Activated CD4-positive, alpha-beta T cell treated with anti-CD3 and anti-CD28 coated beads, Interleukin-2, amount 10 ng/mL, durations not matched to agents 7 days and 5 days (primary cell): ENCODE results near the gene ZMIZ1. TPM values are rescaled to one million over a fixed set of nuclear protein-coding genes. Genes with fewer than 3 reads are reported as not detected.

ENCODE experiments used
- CTCF ChIA-PET: fragments of 350-600 bp; sonication (Branson Sonifier 250); formaldehyde crosslinking; loops from one replicate; lab custom pipeline; 2021; ENCODE audit warnings: antibody characterized with exemption; lab: Charles Lee
- POLR2A ChIA-PET: fragments of 350-600 bp; sonication (Branson Sonifier 250); formaldehyde crosslinking; loops from one replicate; lab custom pipeline; 2021; ENCODE audit warnings: antibody characterized with exemption; lab: Charles Lee
- DNase-seq: peaks from one replicate; pipeline ENCODE4 v3.0.0-alpha.2; 2020
- H3K27ac Mint-ChIP-seq: one replicate; pipeline ENCODE4 v1.8.0; 2021; ENCODE audit warnings: mild to moderate bottlenecking, moderate library complexity, mixed read lengths
- H3K27me3 Mint-ChIP-seq: one replicate; pipeline ENCODE4 v1.8.0; 2021; ENCODE audit warnings: mixed read lengths
- H3K36me3 Mint-ChIP-seq: one replicate; pipeline ENCODE4 v1.8.0; 2021; ENCODE audit warnings: low read depth, mixed read lengths
- H3K4me1 Mint-ChIP-seq: one replicate; pipeline ENCODE4 v1.8.0; 2021; ENCODE audit warnings: mixed read lengths
- H3K4me3 Mint-ChIP-seq: one replicate; pipeline ENCODE4 v1.8.0; 2021; ENCODE audit warnings: mild to moderate bottlenecking, moderate library complexity, mixed read lengths
- H3K9me3 Mint-ChIP-seq: one replicate; pipeline ENCODE4 v1.8.0; 2021; ENCODE audit warnings: mixed read lengths
- total RNA-seq, 2 experiments: library from RNA; stranded (reverse); gene quantifications; one replicate each; pipeline ENCODE4 v1.2.3, GENCODE V29; 2021

The ZMIZ1 gene
- total RNA-seq, 2 experiments from 2014 or later, result 27.8 to 31.5 TPM

- Mint-ChIP-seq H3K4me3 (no peak overlapping the region), H3K36me3 (no peaks in the 10 kb centered on the region), H3K4me1 (peaks cover 23% of the 10 kb centered on the region), H3K9me3 (no peaks in the 10 kb centered on the region), H3K27me3 (no peaks in the 10 kb centered on the region), H3K27ac (no peak overlapping the region)
- CTCF ChIA-PET, result interaction anchor here (2.2 kb wide), 1 partner anchor 10 kb away, joined by 7 read pairs; no protein-coding TSS in a partner anchor
- POLR2A ChIA-PET, result no interaction called here
- no peak for DNase-seq
Observed at GRCh38 chr10:79084972-79085597, 16.3 kb downstream of the ZMIZ1 start.

GRCh38 chr10:79086822-79087221, 18.1 kb downstream of the ZMIZ1 start:
- DNase-seq, result no peak
- H3K4me3 Mint-ChIP-seq, result no peak overlapping the region
- H3K36me3 Mint-ChIP-seq, result no peaks in the 10 kb centered on the region
- no peaks in the 10 kb centered on the region for H3K27me3 Mint-ChIP-seq
- H3K9me3 Mint-ChIP-seq, result no peaks in the 10 kb centered on the region
- peaks cover 31% of the 10 kb centered on the region for H3K4me1 Mint-ChIP-seq
- ChIA-PET CTCF (no interaction called here), POLR2A (no interaction called here)
- no peak overlapping the region for H3K27ac Mint-ChIP-seq

- no peak for DNase-seq
- Mint-ChIP-seq H3K36me3 (no peaks in the 10 kb centered on the region), H3K4me1 (peaks cover 34% of the 10 kb centered on the region), H3K4me3 (no peak overlapping the region), H3K9me3 (no peaks in the 10 kb centered on the region), H3K27me3 (no peaks in the 10 kb centered on the region), H3K27ac (no peak overlapping the region)
- ChIA-PET CTCF (interaction anchor here (0.7 kb wide), 1 partner anchor 612 kb away, joined by 3 read pairs; no protein-coding TSS in a partner anchor), POLR2A (no interaction called here)
Observed at GRCh38 chr10:79087721-79088120, 19.0 kb downstream of the ZMIZ1 start.

DNA sequence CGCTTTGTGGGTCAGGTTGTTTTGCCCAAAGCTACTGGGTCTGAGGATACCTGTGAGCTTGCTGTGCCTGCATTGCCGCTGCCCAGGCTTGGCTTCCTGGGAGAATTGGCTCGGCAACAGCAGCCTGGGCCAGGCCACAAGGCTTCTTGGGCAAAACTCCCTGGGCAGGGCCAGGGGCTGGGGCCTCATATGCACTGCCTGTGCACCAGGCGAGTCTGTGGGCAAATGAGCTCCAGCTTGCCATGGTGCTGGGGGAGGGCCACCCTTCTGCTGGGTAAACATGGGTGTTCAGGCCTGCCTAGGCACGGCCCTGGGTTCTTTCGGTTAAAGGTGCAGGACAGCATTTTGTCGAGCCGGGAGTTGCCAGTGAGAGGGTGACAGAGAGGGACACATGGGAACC, 19.4 kb downstream of the ZMIZ1 start:
- no peak overlapping the region for H3K27ac Mint-ChIP-seq
- H3K4me3 Mint-ChIP-seq, result no peak overlapping the region
- DNase-seq, result no peak
- no peaks in the 10 kb centered on the region for H3K9me3 Mint-ChIP-seq
- no peaks in the 10 kb centered on the region for H3K36me3 Mint-ChIP-seq
- POLR2A ChIA-PET, result no interaction called here
- CTCF ChIA-PET, result interaction anchor here (0.7 to 1.7 kb wide), 2 partner anchors 10 to 612 kb away, joined by 3 to 4 read pairs; no protein-coding TSS in a partner anchor
- peaks cover 34% of the 10 kb centered on the region for H3K4me1 Mint-ChIP-seq
- no peaks in the 10 kb centered on the region for H3K27me3 Mint-ChIP-seq

- Mint-ChIP-seq H3K36me3 (no peaks in the 10 kb centered on the region), H3K4me1 (peaks cover 34% of the 10 kb centered on the region), H3K27me3 (no peaks in the 10 kb centered on the region), H3K27ac (no peak overlapping the region), H3K4me3 (no peak overlapping the region), H3K9me3 (no peaks in the 10 kb centered on the region)
- ChIA-PET CTCF (interaction anchor here (1.7 kb wide), 1 partner anchor 10 kb away, joined by 4 read pairs; no protein-coding TSS in a partner anchor), POLR2A (no interaction called here)
- no peak for DNase-seq
Observed at GRCh38 chr10:79088613-79089355, 20.0 kb downstream of the ZMIZ1 start.

GRCh38 chr10:79089632-79090031, 20.9 kb downstream of the ZMIZ1 start:
- Mint-ChIP-seq H3K27ac (peak overlapping the region; percentile 46), H3K4me3 (no peak overlapping the region), H3K9me3 (no peaks in the 10 kb centered on the region), H3K27me3 (no peaks in the 10 kb centered on the region), H3K4me1 (peaks cover 34% of the 10 kb centered on the region), H3K36me3 (no peaks in the 10 kb centered on the region)
- DNase-seq, result no peak
- ChIA-PET CTCF (interaction anchor here (1.7 kb wide), 1 partner anchor 9 kb away, joined by 4 read pairs; no protein-coding TSS in a partner anchor), POLR2A (no interaction called here)

DNA sequence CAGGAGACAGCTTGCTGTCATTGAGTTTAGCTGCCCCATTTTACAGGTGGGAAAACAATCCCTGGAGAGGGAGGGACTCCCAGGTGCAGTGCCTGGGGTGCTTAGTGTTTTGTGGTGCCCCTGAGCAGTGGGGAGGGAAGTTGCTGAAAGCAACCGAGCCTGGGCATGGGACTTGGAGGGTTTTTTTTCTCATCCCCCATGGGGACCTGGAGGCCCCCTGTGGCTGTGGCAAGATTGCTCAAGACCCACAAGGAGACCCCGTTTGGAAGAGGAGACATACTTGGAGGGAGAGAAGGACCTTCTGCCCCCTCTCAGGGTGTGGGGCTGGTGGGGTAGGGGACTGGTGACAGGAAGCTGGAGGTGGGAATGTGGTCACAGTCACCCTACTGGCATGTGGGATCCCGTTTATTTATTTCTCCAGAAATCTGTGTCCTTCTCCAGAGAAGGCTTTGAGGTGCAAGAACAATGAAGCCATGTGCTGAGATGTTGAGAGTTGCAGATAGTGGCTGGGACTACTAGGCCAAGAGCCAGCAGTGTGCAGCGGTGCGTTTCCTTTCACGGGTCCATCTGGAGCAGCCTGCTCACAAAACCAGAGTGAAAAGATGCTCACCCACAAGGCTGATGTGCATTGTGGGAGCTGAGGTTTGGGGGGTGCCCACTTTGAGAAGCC, 21.5 kb downstream of the ZMIZ1 start:
- Mint-ChIP-seq H3K27me3 (no peaks in the 10 kb centered on the region), H3K4me3 (no peak overlapping the region), H3K4me1 (peaks cover 33% of the 10 kb centered on the region), H3K36me3 (no peaks in the 10 kb centered on the region), H3K27ac (peak overlapping the region; percentile 36), H3K9me3 (no peaks in the 10 kb centered on the region)
- CTCF ChIA-PET, result interaction anchor here (0.6 kb wide), 1 partner anchor 11 kb away, joined by 6 read pairs; no protein-coding TSS in a partner anchor
- DNase-seq, result no peak
- POLR2A ChIA-PET, result no interaction called here

- CTCF ChIA-PET, result no interaction called here
- Mint-ChIP-seq H3K4me3 (no peak overlapping the region), H3K4me1 (peaks cover 33% of the 10 kb centered on the region), H3K9me3 (no peaks in the 10 kb centered on the region), H3K27me3 (no peaks in the 10 kb centered on the region), H3K36me3 (no peaks in the 10 kb centered on the region), H3K27ac (peak overlapping the region; percentile 68)
- no peak for DNase-seq
- POLR2A ChIA-PET, result no interaction called here
Observed at GRCh38 chr10:79092292-79092896, 23.6 kb downstream of the ZMIZ1 start.

DNA sequence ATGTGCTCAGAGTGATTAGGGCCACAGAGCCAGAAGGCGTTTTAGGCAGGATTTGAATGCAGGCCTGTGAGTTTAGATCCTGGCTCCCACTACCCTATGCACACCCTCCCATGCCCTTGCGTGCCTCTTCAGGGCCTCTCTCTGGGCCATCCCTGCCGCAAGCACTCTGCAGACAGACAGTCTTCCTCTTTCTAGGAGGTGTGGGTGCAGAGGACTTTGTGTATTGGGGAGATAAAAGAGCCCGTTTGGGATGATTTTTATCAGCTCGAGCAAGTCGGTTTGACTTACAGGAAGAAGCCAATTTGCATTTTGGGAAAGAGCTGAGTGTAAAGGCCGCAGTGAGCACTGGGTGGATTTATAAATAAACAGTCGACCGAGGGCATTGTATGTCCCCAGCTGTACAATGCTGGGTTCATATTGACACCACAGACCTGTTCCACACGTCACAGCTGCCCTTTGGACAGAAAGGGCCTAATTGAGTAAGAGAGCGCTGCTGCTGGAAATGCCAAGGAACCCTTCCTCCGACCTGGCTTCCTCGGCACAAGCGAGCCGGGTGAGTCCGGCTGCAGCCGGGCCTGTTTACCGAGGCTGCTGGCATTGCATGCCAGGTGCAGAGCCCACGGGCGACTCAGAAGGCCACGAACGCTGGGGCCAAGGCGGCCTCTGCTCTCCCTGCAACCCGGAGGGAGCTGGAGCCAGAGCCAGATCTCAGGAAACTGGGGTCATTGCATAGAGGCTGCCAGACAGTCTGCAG, 25.1 kb downstream of the ZMIZ1 start:
- Mint-ChIP-seq H3K27me3 (no peaks in the 10 kb centered on the region), H3K4me1 (peaks cover 31% of the 10 kb centered on the region), H3K36me3 (no peaks in the 10 kb centered on the region), H3K4me3 (no peak overlapping the region), H3K9me3 (no peaks in the 10 kb centered on the region), H3K27ac (peak overlapping the region; percentile 14)
- POLR2A ChIA-PET, result no interaction called here
- CTCF ChIA-PET, result interaction anchor here (1.0 to 1.1 kb wide), 2 partner anchors 11 to 38 kb away, joined by 3 read pairs; no protein-coding TSS in a partner anchor
- DNase-seq, result no peak

- CTCF ChIA-PET, result interaction anchor here (0.6 to 1.0 kb wide), 2 partner anchors 37 to 285 kb away, joined by 3 read pairs; no protein-coding TSS in a partner anchor
- peaks cover 31% of the 10 kb centered on the region for H3K4me1 Mint-ChIP-seq
- POLR2A ChIA-PET, result no interaction called here
- H3K27ac Mint-ChIP-seq, result no peak overlapping the region
- no peak for DNase-seq
- H3K36me3 Mint-ChIP-seq, result no peaks in the 10 kb centered on the region
- H3K9me3 Mint-ChIP-seq, result no peaks in the 10 kb centered on the region
- no peaks in the 10 kb centered on the region for H3K27me3 Mint-ChIP-seq
- no peak overlapping the region for H3K4me3 Mint-ChIP-seq
Observed at GRCh38 chr10:79094412-79095175, 25.8 kb downstream of the ZMIZ1 start.

DNA sequence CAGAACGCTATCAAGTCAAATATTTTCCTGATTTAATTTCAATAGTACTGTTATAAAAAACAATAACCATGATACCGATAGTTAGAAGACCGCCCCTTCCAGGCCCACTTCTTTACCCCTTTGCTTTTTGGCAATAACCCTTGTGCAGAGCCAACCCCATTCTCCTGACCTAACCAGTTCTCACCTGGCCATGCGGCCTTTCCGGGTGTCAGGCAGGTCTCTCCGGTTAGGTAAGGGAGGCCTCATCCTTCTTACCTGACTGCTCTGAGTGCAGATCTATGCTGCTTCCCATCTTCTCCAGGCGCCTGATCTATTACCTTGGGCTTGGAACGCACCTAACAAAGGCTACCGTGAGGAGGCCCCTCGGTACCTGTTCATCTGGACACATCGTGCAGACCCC, 26.6 kb downstream of the ZMIZ1 start:
- Mint-ChIP-seq H3K4me1 (peaks cover 27% of the 10 kb centered on the region), H3K4me3 (no peak overlapping the region), H3K36me3 (no peaks in the 10 kb centered on the region), H3K9me3 (no peaks in the 10 kb centered on the region), H3K27ac (no peak overlapping the region), H3K27me3 (no peaks in the 10 kb centered on the region)
- no peak for DNase-seq
- ChIA-PET CTCF (interaction anchor here (0.6 to 1.0 kb wide), 2 partner anchors 14 to 286 kb away, joined by 3 read pairs; no protein-coding TSS in a partner anchor), POLR2A (no interaction called here)
